ENCODE measurements around the gene NAXD. TPM values are rescaled to one million over a fixed set of nuclear protein-coding genes. Genes with fewer than 3 reads are reported as not detected.

The NAXD gene
- polyA plus RNA-seq, 4 donors, result 30.1 to 59.3 (median 36.9) TPM

DNA sequence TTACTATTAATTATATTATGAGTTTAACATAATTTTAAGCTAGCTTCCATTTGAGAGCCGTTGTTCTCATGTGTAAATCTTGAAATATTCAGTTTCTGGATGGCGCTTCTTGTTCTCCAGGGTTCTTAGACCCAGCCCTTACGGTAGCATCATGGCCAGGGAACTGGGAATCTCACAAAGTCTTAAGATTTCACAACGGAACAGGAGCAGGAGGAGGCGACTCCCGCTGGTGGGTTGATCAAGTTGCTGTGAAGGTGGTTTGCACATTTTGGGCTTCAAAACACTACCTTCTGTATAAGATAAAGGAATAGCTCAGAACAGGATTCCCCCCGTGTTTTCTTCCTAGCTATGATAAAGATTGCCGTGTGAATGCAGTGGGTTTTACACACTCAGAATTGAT lies 2.8 kb downstream of the NAXD start:
- DNase-seq, result no peak
- WGBS, 3 donors, result 82 to 88% (median 87%) methylated on average over 8 of the region's 8 CpGs
- Histone ChIP-seq H3K27ac (ENCODE audit: low read depth in 1 of 3, low read length in 2 of 3) (peak overlapping the region in 1 of 3 donors; percentile 18), H3K4me3 (ENCODE audit: low read depth in 1 of 3, low read length in 3 of 3) (no peak overlapping the region), H3K4me1 (ENCODE audit: control insufficient read depth in 3 of 3, insufficient read depth in 2 of 3, low read depth in 1 of 3, low read length in 2 of 3) (peaks cover 6 to 23% (median 8%) of the 10 kb centered on the region in 3 donors), H3K27me3 (ENCODE audit: control insufficient read depth in 3 of 3, insufficient read depth in 3 of 3, low read length in 3 of 3) (no peaks in the 10 kb centered on the region), H3K36me3 (ENCODE audit: control insufficient read depth in 3 of 3, insufficient read depth in 2 of 3, low read depth in 1 of 3, low read length in 3 of 3) (peaks cover 0 to 11% (median 3%) of the 10 kb centered on the region in 3 donors), H3K9me3 (ENCODE audit: control insufficient read depth in 2 of 2, insufficient read depth in 1 of 2, low read depth in 1 of 2, low read length in 1 of 2) (peaks cover 0 to 6% of the 10 kb centered on the region in 2 donors)
- no peak for FAIRE-seq

- Histone ChIP-seq H3K4me3 (ENCODE audit: low read depth in 1 of 3, low read length in 3 of 3) (no peak overlapping the region), H3K27ac (ENCODE audit: low read depth in 1 of 3, low read length in 2 of 3) (no peak overlapping the region), H3K36me3 (ENCODE audit: control insufficient read depth in 3 of 3, insufficient read depth in 2 of 3, low read depth in 1 of 3, low read length in 3 of 3) (peaks cover 0 to 15% (median 4%) of the 10 kb centered on the region in 3 donors), H3K27me3 (ENCODE audit: control insufficient read depth in 3 of 3, insufficient read depth in 3 of 3, low read length in 3 of 3) (no peaks in the 10 kb centered on the region), H3K4me1 (ENCODE audit: control insufficient read depth in 3 of 3, insufficient read depth in 2 of 3, low read depth in 1 of 3, low read length in 2 of 3) (peaks cover 6 to 23% (median 8%) of the 10 kb centered on the region in 3 donors), H3K9me3 (ENCODE audit: control insufficient read depth in 2 of 2, insufficient read depth in 1 of 2, low read depth in 1 of 2, low read length in 1 of 2) (peaks cover 0 to 6% of the 10 kb centered on the region in 2 donors)
- WGBS, 3 donors, result 88 to 90% (median 90%) methylated on average over 9 of the region's 9 CpGs
- DNase-seq (no peak), FAIRE-seq (no peak)
Measured at GRCh38 chr13:110618780-110619179, 3.4 kb downstream of the NAXD start.

GRCh38 chr13:110620596-110620995 lies 5.3 kb downstream of the NAXD start:
- H3K4me1 ChIP-seq (ENCODE audit: control insufficient read depth in 3 of 3, insufficient read depth in 2 of 3, low read depth in 1 of 3, low read length in 2 of 3), result peaks cover 4 to 21% (median 8%) of the 10 kb centered on the region in 3 donors
- DNase-seq, result peak; percentile 17
- no peak for FAIRE-seq

DNA sequence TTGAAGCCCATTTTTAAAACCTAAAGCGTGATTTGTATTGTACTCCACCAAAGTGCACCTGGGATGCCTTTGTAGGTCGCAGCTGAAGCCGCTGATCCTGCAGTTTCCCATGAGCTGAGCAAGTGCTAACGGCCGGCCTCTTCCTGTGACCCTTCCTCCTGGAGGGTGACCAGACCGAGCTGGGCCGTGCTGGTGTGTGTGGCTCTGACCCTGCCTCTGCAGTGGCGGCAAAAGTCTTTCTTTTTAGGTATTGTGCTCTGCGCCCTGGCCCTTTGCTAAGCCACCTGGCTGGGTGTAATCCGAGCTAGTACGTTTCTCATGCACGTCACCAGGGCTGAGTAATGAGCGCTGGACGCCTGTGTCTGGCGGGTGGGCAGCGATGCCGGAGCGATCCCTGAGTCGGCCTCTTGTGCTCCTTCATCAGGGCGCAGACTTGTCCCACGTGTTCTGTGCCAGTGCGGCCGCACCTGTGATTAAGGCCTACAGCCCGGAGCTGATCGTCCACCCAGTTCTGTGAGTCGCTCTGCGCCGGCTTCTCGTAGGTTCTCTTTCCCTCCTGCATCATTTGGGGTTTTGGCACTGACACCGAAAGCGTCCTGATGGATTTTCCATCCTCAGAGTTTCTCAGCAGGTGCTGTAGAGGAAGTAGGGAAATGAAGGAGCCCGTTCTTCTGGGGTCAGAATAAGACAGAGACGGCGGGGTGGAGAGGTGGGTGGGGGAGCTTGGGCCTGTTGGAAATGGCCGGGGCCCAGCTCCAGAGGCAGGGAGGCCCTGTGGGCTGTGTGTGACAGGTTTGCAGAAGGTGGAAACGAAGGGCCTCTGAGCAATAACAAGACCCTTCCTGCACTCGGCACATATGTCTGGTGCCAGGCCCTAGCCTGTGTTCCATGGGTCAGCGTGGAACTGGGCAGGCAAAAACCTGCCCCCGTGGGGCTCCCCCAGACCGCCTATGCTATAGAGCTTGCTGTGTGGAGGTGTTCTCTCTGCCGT lies 9.7 kb downstream of the NAXD start:
- Histone ChIP-seq H3K27me3 (ENCODE audit: control insufficient read depth in 3 of 3, insufficient read depth in 3 of 3, low read length in 3 of 3) (no peaks in the 10 kb centered on the region), H3K9me3 (ENCODE audit: control insufficient read depth in 2 of 2, insufficient read depth in 1 of 2, low read depth in 1 of 2, low read length in 1 of 2) (no peaks in the 10 kb centered on the region), H3K36me3 (ENCODE audit: control insufficient read depth in 3 of 3, insufficient read depth in 2 of 3, low read depth in 1 of 3, low read length in 3 of 3) (peaks cover 5 to 60% (median 16%) of the 10 kb centered on the region in 3 donors), H3K4me3 (ENCODE audit: low read depth in 1 of 3, low read length in 3 of 3) (no peak overlapping the region), H3K4me1 (ENCODE audit: control insufficient read depth in 3 of 3, insufficient read depth in 2 of 3, low read depth in 1 of 3, low read length in 2 of 3) (peaks cover 0 to 9% (median 0%) of the 10 kb centered on the region in 3 donors), H3K27ac (ENCODE audit: low read depth in 1 of 3, low read length in 2 of 3) (peak overlapping the region in 2 of 3 donors; percentile 40 to 70)
- 86 to 91% (median 89%) methylated on average over 39 to 41 of the region's 41 CpGs for WGBS, 3 donors
- DNase-seq (no peak), FAIRE-seq (no peak)

More at GRCh38 chr13:110620596-110620995, 5.3 kb downstream of the NAXD start:
- H3K27ac ChIP-seq (ENCODE audit: low read depth in 1 of 3, low read length in 2 of 3), result no peak overlapping the region
- peaks cover 3 to 29% (median 6%) of the 10 kb centered on the region in 3 donors for H3K36me3 ChIP-seq (ENCODE audit: control insufficient read depth in 3 of 3, insufficient read depth in 2 of 3, low read depth in 1 of 3, low read length in 3 of 3)
- H3K4me3 ChIP-seq (ENCODE audit: low read depth in 1 of 3, low read length in 3 of 3), result no peak overlapping the region
- WGBS, 3 donors, result 43 to 50% (median 48%) methylated on average over 2 of the region's 2 CpGs
- no peaks in the 10 kb centered on the region for H3K27me3 ChIP-seq (ENCODE audit: control insufficient read depth in 3 of 3, insufficient read depth in 3 of 3, low read length in 3 of 3)
- H3K9me3 ChIP-seq (ENCODE audit: control insufficient read depth in 2 of 2, insufficient read depth in 1 of 2, low read depth in 1 of 2, low read length in 1 of 2), result no peaks in the 10 kb centered on the region

DNA sequence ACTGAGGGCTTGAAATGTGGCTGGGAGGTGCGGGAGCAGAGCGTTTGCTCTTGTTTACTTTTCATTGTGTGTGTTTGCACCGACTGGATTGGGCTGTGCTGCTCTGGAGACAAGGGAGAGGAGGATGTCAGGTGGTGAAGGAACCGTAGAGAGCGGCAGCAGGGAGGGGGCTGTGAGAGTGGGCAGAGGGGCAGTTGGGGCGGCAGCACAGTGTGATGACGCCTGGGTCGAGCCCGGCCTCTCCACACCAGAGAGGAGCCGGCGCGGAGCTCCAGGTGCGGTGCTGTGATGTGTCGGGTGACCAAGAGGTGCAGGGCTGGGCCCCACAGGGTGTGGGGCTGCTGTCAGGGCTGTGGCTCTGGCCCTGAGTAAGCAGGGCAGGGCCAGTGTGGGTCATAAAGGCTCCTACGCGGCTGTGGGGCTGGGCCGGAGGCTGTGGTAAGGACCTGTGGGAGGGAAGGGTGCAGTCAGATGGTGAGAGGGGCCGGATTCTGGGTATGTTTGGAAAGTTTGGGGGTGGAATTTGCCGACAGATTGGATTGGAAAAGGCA lies 10.5 kb downstream of the NAXD start:
- FAIRE-seq, result no peak

GRCh38 chr13:110626521-110626920 lies 11.2 kb downstream of the NAXD start:
- no peaks in the 10 kb centered on the region for H3K27me3 ChIP-seq (ENCODE audit: control insufficient read depth in 3 of 3, insufficient read depth in 3 of 3, low read length in 3 of 3)
- FAIRE-seq (no peak), DNase-seq (no peak)
- H3K4me3 ChIP-seq (ENCODE audit: low read depth in 1 of 3, low read length in 3 of 3), result no peak overlapping the region
- H3K27ac ChIP-seq (ENCODE audit: low read depth in 1 of 3, low read length in 2 of 3), result peak overlapping the region in 2 of 3 donors; percentile 60 to 70
- H3K4me1 ChIP-seq (ENCODE audit: control insufficient read depth in 3 of 3, insufficient read depth in 2 of 3, low read depth in 1 of 3, low read length in 2 of 3), result peaks cover 0 to 9% (median 0%) of the 10 kb centered on the region in 3 donors
- peaks cover 5 to 70% (median 16%) of the 10 kb centered on the region in 3 donors for H3K36me3 ChIP-seq (ENCODE audit: control insufficient read depth in 3 of 3, insufficient read depth in 2 of 3, low read depth in 1 of 3, low read length in 3 of 3)
- 81 to 88% (median 86%) methylated on average over 9 of the region's 9 CpGs for WGBS, 3 donors
- H3K9me3 ChIP-seq (ENCODE audit: control insufficient read depth in 2 of 2, insufficient read depth in 1 of 2, low read depth in 1 of 2, low read length in 1 of 2), result no peaks in the 10 kb centered on the region

More for the DNA sequence above, 10.5 kb downstream of the NAXD start:
- Histone ChIP-seq H3K36me3 (ENCODE audit: control insufficient read depth in 3 of 3, insufficient read depth in 2 of 3, low read depth in 1 of 3, low read length in 3 of 3) (peaks cover 5 to 66% (median 16%) of the 10 kb centered on the region in 3 donors), H3K4me3 (ENCODE audit: low read depth in 1 of 3, low read length in 3 of 3) (no peak overlapping the region), H3K27ac (ENCODE audit: low read depth in 1 of 3, low read length in 2 of 3) (peak overlapping the region in 2 of 3 donors; percentile 60 to 70), H3K27me3 (ENCODE audit: control insufficient read depth in 3 of 3, insufficient read depth in 3 of 3, low read length in 3 of 3) (no peaks in the 10 kb centered on the region), H3K4me1 (ENCODE audit: control insufficient read depth in 3 of 3, insufficient read depth in 2 of 3, low read depth in 1 of 3, low read length in 2 of 3) (peaks cover 0 to 9% (median 0%) of the 10 kb centered on the region in 3 donors), H3K9me3 (ENCODE audit: control insufficient read depth in 2 of 2, insufficient read depth in 1 of 2, low read depth in 1 of 2, low read length in 1 of 2) (no peaks in the 10 kb centered on the region)
- peak; percentile 45 to 90 for DNase-seq
- 56 to 63% (median 57%) methylated on average over 18 to 19 of the region's 19 CpGs for WGBS, 3 donors

GRCh38 chr13:110627351-110627750 lies 12.0 kb downstream of the NAXD start:
- WGBS, 3 donors, result 85 to 94% (median 91%) methylated on average over 8 of the region's 8 CpGs
- Histone ChIP-seq H3K36me3 (ENCODE audit: control insufficient read depth in 3 of 3, insufficient read depth in 2 of 3, low read depth in 1 of 3, low read length in 3 of 3) (peaks cover 5 to 73% (median 16%) of the 10 kb centered on the region in 3 donors), H3K4me3 (ENCODE audit: low read depth in 1 of 3, low read length in 3 of 3) (no peak overlapping the region), H3K9me3 (ENCODE audit: control insufficient read depth in 2 of 2, insufficient read depth in 1 of 2, low read depth in 1 of 2, low read length in 1 of 2) (no peaks in the 10 kb centered on the region), H3K27ac (ENCODE audit: low read depth in 1 of 3, low read length in 2 of 3) (no peak overlapping the region), H3K27me3 (ENCODE audit: control insufficient read depth in 3 of 3, insufficient read depth in 3 of 3, low read length in 3 of 3) (no peaks in the 10 kb centered on the region), H3K4me1 (ENCODE audit: control insufficient read depth in 3 of 3, insufficient read depth in 2 of 3, low read depth in 1 of 3, low read length in 2 of 3) (peaks cover 0 to 9% (median 0%) of the 10 kb centered on the region in 3 donors)
- DNase-seq, result no peak
- FAIRE-seq, result no peak

DNA sequence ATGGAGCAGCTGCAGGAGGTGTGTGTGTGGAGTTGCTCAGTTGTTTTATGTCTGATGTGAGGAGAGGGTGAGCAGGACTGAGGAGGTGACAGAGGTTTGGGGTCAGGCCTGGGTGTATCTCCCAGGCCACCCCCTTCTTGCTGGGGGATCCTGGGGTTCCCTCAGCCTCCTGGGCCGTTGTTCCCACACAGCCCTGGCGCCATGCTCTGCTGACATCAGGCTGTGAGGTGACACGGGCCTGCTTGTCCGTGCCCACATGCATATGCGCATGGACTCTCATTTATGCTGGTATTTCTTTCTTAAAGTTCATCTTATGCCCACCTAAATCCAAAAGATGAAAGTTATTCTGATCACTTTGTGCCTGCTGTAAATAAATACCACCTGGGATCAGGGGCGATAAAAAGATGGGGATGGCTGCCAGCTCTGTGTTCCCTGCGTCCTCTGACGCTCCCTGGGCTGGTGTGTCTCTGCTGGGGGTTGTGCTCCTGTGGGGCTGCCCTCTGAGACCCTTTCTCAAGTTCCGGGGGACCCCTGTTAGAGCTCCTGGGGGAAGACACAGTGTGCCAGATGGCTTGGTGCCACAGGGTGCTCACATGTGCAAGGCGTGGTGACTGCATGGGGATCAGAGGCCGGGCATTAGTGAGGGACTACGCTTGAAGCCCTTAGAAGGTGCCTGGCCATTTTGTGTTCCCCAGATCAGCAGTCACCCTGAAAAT lies 12.6 kb downstream of the NAXD start:
- no peak overlapping the region for H3K27ac ChIP-seq (ENCODE audit: low read depth in 1 of 3, low read length in 2 of 3)
- H3K4me1 ChIP-seq (ENCODE audit: control insufficient read depth in 3 of 3, insufficient read depth in 2 of 3, low read depth in 1 of 3, low read length in 2 of 3), result peaks cover 0 to 9% (median 0%) of the 10 kb centered on the region in 3 donors
- WGBS, 3 donors, result 78 to 89% (median 84%) methylated on average over 12 of the region's 12 CpGs
- no peak for FAIRE-seq
- peaks cover 5 to 69% (median 14%) of the 10 kb centered on the region in 3 donors for H3K36me3 ChIP-seq (ENCODE audit: control insufficient read depth in 3 of 3, insufficient read depth in 2 of 3, low read depth in 1 of 3, low read length in 3 of 3)
- DNase-seq, result no peak
- no peak overlapping the region for H3K4me3 ChIP-seq (ENCODE audit: low read depth in 1 of 3, low read length in 3 of 3)
- no peaks in the 10 kb centered on the region for H3K9me3 ChIP-seq (ENCODE audit: control insufficient read depth in 2 of 2, insufficient read depth in 1 of 2, low read depth in 1 of 2, low read length in 1 of 2)
- no peaks in the 10 kb centered on the region for H3K27me3 ChIP-seq (ENCODE audit: control insufficient read depth in 3 of 3, insufficient read depth in 3 of 3, low read length in 3 of 3)
